Peyer's patch (tissue), 4 donors: Measurements from ENCODE around the gene SBNO1.

Source experiments
- POLR2A ChIP-seq, 2 donors: fragments of 450-650 bp; IDR thresholded peaks; one replicate each; pipeline ENCODE4 v1.5.1; 2017; ENCODE audit warnings: antibody characterized with exemption in 2 of 2, mild to moderate bottlenecking in 2 of 2, moderate library complexity in 2 of 2
- TF ChIP-seq, protein P1 (sequence below), 6 experiments: fragments of 450-650 bp in 4 of 6; fragments of 200-600 bp in 2 of 6; sonication (generic) in 1 of 6; IDR thresholded peaks; one replicate each; pipeline ENCODE4 v1.5.1; 2017 to 2019; ENCODE audit warnings: antibody characterized with exemption in 6 of 6, mild to moderate bottlenecking in 3 of 6, moderate library complexity in 1 of 6

DNA sequence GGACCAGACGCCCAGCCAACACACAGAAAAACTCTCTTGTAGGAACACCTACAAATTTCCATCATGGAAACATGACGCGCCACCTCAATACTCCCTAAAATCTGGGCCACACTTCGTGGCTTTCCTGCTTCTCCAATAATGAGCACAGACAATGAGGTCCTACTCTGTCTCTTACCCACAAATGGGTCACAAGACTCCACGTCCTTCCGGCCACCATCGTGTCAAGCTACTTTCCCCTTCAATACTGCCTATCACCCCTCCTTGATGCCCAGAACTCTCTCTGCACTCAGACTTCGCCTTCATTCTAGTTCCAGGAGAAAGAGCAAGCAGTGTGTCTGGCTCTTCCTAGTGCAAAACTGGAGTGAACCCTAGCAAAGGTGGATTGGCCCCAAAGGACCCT lies 28.1 kb downstream of the SBNO1 start:
- TF ChIP-seq, protein P1, sequence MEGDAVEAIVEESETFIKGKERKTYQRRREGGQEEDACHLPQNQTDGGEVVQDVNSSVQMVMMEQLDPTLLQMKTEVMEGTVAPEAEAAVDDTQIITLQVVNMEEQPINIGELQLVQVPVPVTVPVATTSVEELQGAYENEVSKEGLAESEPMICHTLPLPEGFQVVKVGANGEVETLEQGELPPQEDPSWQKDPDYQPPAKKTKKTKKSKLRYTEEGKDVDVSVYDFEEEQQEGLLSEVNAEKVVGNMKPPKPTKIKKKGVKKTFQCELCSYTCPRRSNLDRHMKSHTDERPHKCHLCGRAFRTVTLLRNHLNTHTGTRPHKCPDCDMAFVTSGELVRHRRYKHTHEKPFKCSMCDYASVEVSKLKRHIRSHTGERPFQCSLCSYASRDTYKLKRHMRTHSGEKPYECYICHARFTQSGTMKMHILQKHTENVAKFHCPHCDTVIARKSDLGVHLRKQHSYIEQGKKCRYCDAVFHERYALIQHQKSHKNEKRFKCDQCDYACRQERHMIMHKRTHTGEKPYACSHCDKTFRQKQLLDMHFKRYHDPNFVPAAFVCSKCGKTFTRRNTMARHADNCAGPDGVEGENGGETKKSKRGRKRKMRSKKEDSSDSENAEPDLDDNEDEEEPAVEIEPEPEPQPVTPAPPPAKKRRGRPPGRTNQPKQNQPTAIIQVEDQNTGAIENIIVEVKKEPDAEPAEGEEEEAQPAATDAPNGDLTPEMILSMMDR (IDR thresholded peaks at IDR 0.05) = no peak
- TF ChIP-seq POLR2A (IDR thresholded peaks at IDR 0.05) = no peak
